K562 (cell line): ENCODE measurements around the gene SLC4A5. TPM values are rescaled to one million over a fixed set of nuclear protein-coding genes. Genes with fewer than 3 reads are reported as not detected.

ENCODE experiments used
- ARNT ChIP-seq, 2 experiments: fragments of 450-650 bp; IDR thresholded peaks; 2 replicates each; pipeline ENCODE4 v1.6.1; 2016; ENCODE audit warnings: mild to moderate bottlenecking in 1 of 2
- ATF3 ChIP-seq, 2 experiments: fragments of 450-650 bp in 1 of 2; sonication (generic) in 1 of 2; formaldehyde crosslinking in 1 of 2; IDR thresholded peaks in 1 of 2; conservative IDR thresholded peaks in 1 of 2; 2 replicates each; pipeline versions ENCODE4 v1.6.1 to v1.8.1; 2016 to 2023; ENCODE audit warnings: mild to moderate bottlenecking in 2 of 2, moderate library complexity in 2 of 2, inconsistent platforms in 1 of 2, missing genetic modification reagents in 1 of 2
- CTCFL ChIP-seq: IDR thresholded peaks from 2 replicates; pipeline ENCODE4 v1.6.1; 2011; ENCODE audit warnings: borderline replicate concordance, low read depth, mild to moderate bottlenecking, moderate library complexity, low read length; ENCODE audit not compliant: insufficient read depth, poor library complexity, severe bottlenecking
- E2F1 ChIP-seq: sonication (generic); formaldehyde crosslinking; IDR thresholded peaks from 2 replicates; pipeline ENCODE4 v1.8.1; 2023; ENCODE audit warnings: mild to moderate bottlenecking, missing genetic modification reagents, moderate library complexity
- ELF2 ChIP-seq: fragments of 250-450 bp; sonication (Bioruptor Pico); IDR thresholded peaks from 2 replicates; pipeline ENCODE4 v1.5.0; 2021; ENCODE audit warnings: mild to moderate bottlenecking
- ETS1 ChIP-seq: conservative IDR thresholded peaks from 2 replicates; pipeline ENCODE4 v1.6.1; 2011; ENCODE audit warnings: low read depth, mild to moderate bottlenecking, low read length; ENCODE audit not compliant: control insufficient read depth
- KLF16 ChIP-seq: IDR thresholded peaks from 2 replicates; pipeline ENCODE4 v1.6.1; 2016; ENCODE audit warnings: antibody characterized with exemption
- POLR2AphosphoS5 ChIP-seq: IDR thresholded peaks from 2 replicates; pipeline ENCODE4 v1.6.1; 2011; ENCODE audit warnings: mild to moderate bottlenecking, low read depth, low read length, moderate library complexity; ENCODE audit not compliant: control insufficient read depth, insufficient read depth
- RBBP5 ChIP-seq: fragments of 200-600 bp; sonication (generic); IDR thresholded peaks from 2 replicates; pipeline ENCODE4 v1.6.1; 2012; ENCODE audit warnings: borderline replicate concordance, mild to moderate bottlenecking, low read length, control low read depth, inconsistent platforms; ENCODE audit not compliant: insufficient read depth, poor library complexity, severe bottlenecking
- RNF219 ChIP-seq: fragments of 250-450 bp; sonication (Bioruptor Pico); IDR thresholded peaks from 2 replicates; pipeline ENCODE4 v1.5.0; 2022; ENCODE audit warnings: mild to moderate bottlenecking
- SMARCA5 ChIP-seq: fragments of 450-650 bp; IDR thresholded peaks from 2 replicates; pipeline ENCODE4 v1.6.1; 2016
- TARDBP ChIP-seq: fragments of 450-650 bp; IDR thresholded peaks from 2 replicates; pipeline ENCODE4 v1.6.1; 2016
- THAP7 ChIP-seq: fragments of 250-450 bp; sonication (Bioruptor Pico); IDR thresholded peaks from 2 replicates; pipeline ENCODE4 v1.5.0; 2021
- USF1 ChIP-seq: sonication (generic); formaldehyde crosslinking; IDR thresholded peaks from 2 replicates; pipeline ENCODE4 v1.9.0; 2022; ENCODE audit warnings: mild to moderate bottlenecking, missing genetic modification reagents
- ZNF134 ChIP-seq: fragments of 250-450 bp; sonication (Bioruptor Pico); conservative IDR thresholded peaks from 2 replicates; pipeline ENCODE4 v1.4.0; 2020
- ZNF143 ChIP-seq: sonication (generic); formaldehyde crosslinking; IDR thresholded peaks from 2 replicates; pipeline ENCODE4 v1.9.0; 2022; ENCODE audit warnings: mild to moderate bottlenecking, missing genetic modification reagents
- polyA plus RNA-seq, 8 experiments: library from polyadenylated mRNA; depleted of rRNA in 4 of 8; stranded (reverse) in 5 of 8; unstranded in 3 of 8; fragments of >200 nt; fragmentation: Nextera tagmentation in 2 of 8; fragmentation: Illumina TruSeq in 1 of 8; extraction: Ambion mirVana in 2 of 8; extraction: Trizol in 1 of 8; gene quantifications; 2 replicates each; pipeline versions ENCODE4 v1.2.1 to v1.2.3, GENCODE V29; 2011 to 2014; ENCODE audit warnings: inconsistent platforms in 1 of 8, missing spikeins in 1 of 8
- total RNA-seq, 7 experiments: library from RNA; depleted of rRNA in 6 of 7; stranded (reverse); fragments of >200 nt in 6 of 7; fragmentation: Illumina TruSeq in 2 of 7; extraction: Trizol in 2 of 7; gene quantifications; 2 replicates each; pipeline versions ENCODE4 v1.2.1 to v1.2.3, GENCODE V29; 2011 to 2021; ENCODE audit warnings: low replicate concordance in 1 of 7

Gene SLC4A5
- total and polyA plus RNA-seq, 9 of the 15 experiments (the other 6 are each of a cell fraction or from before 2014, with no cell fraction given) = 0.03 to 0.77 (median 0.14) TPM; not detected in 1

- TF ChIP-seq THAP7 = peak; percentile 4; the same call in 1 of the 2 replicates
- TF ChIP-seq POLR2AphosphoS5 = peak; percentile 93
- TF ChIP-seq ZNF143 (CRISPR knock-in tag) = no peak
- peak; percentile 81 for TF ChIP-seq USF1 (CRISPR knock-in tag)
- TF ChIP-seq ETS1 = peak; percentile 76; the same call in 1 of the 2 replicates
- TF ChIP-seq RNF219 (CRISPR knock-in tag) = no peak
- TF ChIP-seq E2F1 (CRISPR knock-in tag) = peak; percentile 96
- peak; percentile 42; the same call in 1 of the 2 replicates for TF ChIP-seq TARDBP
- TF ChIP-seq ZNF134 (CRISPR knock-in tag) = no peak
- TF ChIP-seq SMARCA5 = no peak
- peak; percentile 91 for TF ChIP-seq ATF3 (IDR thresholded peaks at IDR 0.05)
- 0 out of 2 replicates have a peak, but pooled peaks have one; percentile 24 for TF ChIP-seq ATF3 (CRISPR knock-in tag; conservative IDR thresholded peaks at IDR 0.05)
- peak; percentile 69 for TF ChIP-seq CTCFL
- no peak for TF ChIP-seq ARNT (IDR thresholded peaks at IDR 0.05)
- no peak for TF ChIP-seq KLF16
- peak; percentile 83 for TF ChIP-seq RBBP5
- TF ChIP-seq ELF2 (CRISPR knock-in tag) = no peak
Observed at GRCh38 chr2:74198461-74199274, 144.5 kb downstream of the SLC4A5 start, which contains the start of gene MTHFD2 (continued).
